Bone marrow (tissue), 2 donors: Measurements from ENCODE around the gene CELF4.

Source experiments
- DNase-seq, 2 donors: peaks; one replicate each; lab custom pipeline; 2025; lab: John Stamatoyannopoulos, UW

The CELF4 gene

GRCh38 chr18:37494406-37494805, 71.2 kb downstream of the CELF4 start:
- no peak for DNase-seq

GRCh38 chr18:37493352-37493935, 72.2 kb downstream of the CELF4 start:
- no peak for DNase-seq

- DNase-seq: no peak
Measured at GRCh38 chr18:37492952-37493351, 72.6 kb downstream of the CELF4 start.

GRCh38 chr18:37491526-37491925, 74.1 kb downstream of the CELF4 start:
- DNase-seq: no peak

GRCh38 chr18:37489998-37490397, 75.6 kb downstream of the CELF4 start:
- no peak for DNase-seq

GRCh38 chr18:37489011-37489410, 76.6 kb downstream of the CELF4 start:
- DNase-seq: no peak

GRCh38 chr18:37487400-37487867, 78.2 kb downstream of the CELF4 start:
- DNase-seq: no peak

- no peak for DNase-seq
Measured at GRCh38 chr18:37486848-37487247, 78.8 kb downstream of the CELF4 start.

GRCh38 chr18:37484983-37485834, 80.4 kb downstream of the CELF4 start:
- DNase-seq: no peak

GRCh38 chr18:37483984-37484819, 81.4 kb downstream of the CELF4 start:
- DNase-seq: no peak

- no peak for DNase-seq
Measured at GRCh38 chr18:37483221-37483971, 82.2 kb downstream of the CELF4 start.

- no peak for DNase-seq
Measured at GRCh38 chr18:37482433-37482832, 83.2 kb downstream of the CELF4 start.

GRCh38 chr18:37482002-37482401, 83.6 kb downstream of the CELF4 start:
- DNase-seq: no peak

GRCh38 chr18:37481491-37481890, 84.1 kb downstream of the CELF4 start:
- DNase-seq: no peak

- DNase-seq: no peak
Measured at GRCh38 chr18:37481072-37481471, 84.5 kb downstream of the CELF4 start.

GRCh38 chr18:37476611-37477295, 88.8 kb downstream of the CELF4 start:
- no peak for DNase-seq

GRCh38 chr18:37476182-37476581, 89.4 kb downstream of the CELF4 start:
- no peak for DNase-seq

GRCh38 chr18:37473195-37473840, 92.3 kb downstream of the CELF4 start:
- DNase-seq: no peak

GRCh38 chr18:37471637-37472036, 94.0 kb downstream of the CELF4 start:
- no peak for DNase-seq

GRCh38 chr18:37470986-37471385, 94.6 kb downstream of the CELF4 start:
- no peak for DNase-seq
